ENCODE measurements around the gene GUCA1C.

- TF ChIP-seq PCBP2 (IDR thresholded peaks at IDR 0.05; ENCODE audit: low read depth, low read length, poor library complexity, severe bottlenecking) (no peak), SNRNP70 (optimal IDR thresholded peaks at IDR 0.05; ENCODE audit: low read depth, low read length) (no peak), POLR3A (IDR thresholded peaks at IDR 0.05; ENCODE audit: borderline replicate concordance, extremely low read depth, insufficient read depth, insufficient read length) (no peak), NFIC (IDR thresholded peaks at IDR 0.05) (no peak), PHB2 (IDR thresholded peaks at IDR 0.05; ENCODE audit: low read depth) (no peak), CTCF (IDR thresholded peaks at IDR 0.05 in 2 of 3, conservative IDR thresholded peaks at IDR 0.05 in 1 of 3; ENCODE audit: insufficient read depth in 2 of 3, low read depth in 1 of 3, low read length in 3 of 3) (no peak), JUNB (CRISPR knock-in tag; conservative IDR thresholded peaks at IDR 0.05) (no peak), TGIF2 (CRISPR knock-in tag; IDR thresholded peaks at IDR 0.05) (no peak), ZNF512 (tag; IDR thresholded peaks at IDR 0.05) (no peak)
Observed at GRCh38 chr3:108940568-108941263, 13.0 kb downstream of the GUCA1C start.

Measured in K562 (cell line).